ENCODE data around the gene ZNF622. TPM values are rescaled to one million over a fixed set of nuclear protein-coding genes. Genes with fewer than 3 reads are reported as not detected.

The ZNF622 gene
- total RNA-seq, 1 experiment from 2014 or later: 34.0 TPM

GRCh38 chr5:16430349-16431089 is 35.1 kb downstream of the ZNF622 start:
- H3K4me3 Mint-ChIP-seq (ENCODE audit: unreplicated experiment): no peak overlapping the region
- no peaks in the 10 kb centered on the region for H3K4me1 Mint-ChIP-seq (ENCODE audit: insufficient read depth, unreplicated experiment)
- TF ChIP-seq, protein P1, sequence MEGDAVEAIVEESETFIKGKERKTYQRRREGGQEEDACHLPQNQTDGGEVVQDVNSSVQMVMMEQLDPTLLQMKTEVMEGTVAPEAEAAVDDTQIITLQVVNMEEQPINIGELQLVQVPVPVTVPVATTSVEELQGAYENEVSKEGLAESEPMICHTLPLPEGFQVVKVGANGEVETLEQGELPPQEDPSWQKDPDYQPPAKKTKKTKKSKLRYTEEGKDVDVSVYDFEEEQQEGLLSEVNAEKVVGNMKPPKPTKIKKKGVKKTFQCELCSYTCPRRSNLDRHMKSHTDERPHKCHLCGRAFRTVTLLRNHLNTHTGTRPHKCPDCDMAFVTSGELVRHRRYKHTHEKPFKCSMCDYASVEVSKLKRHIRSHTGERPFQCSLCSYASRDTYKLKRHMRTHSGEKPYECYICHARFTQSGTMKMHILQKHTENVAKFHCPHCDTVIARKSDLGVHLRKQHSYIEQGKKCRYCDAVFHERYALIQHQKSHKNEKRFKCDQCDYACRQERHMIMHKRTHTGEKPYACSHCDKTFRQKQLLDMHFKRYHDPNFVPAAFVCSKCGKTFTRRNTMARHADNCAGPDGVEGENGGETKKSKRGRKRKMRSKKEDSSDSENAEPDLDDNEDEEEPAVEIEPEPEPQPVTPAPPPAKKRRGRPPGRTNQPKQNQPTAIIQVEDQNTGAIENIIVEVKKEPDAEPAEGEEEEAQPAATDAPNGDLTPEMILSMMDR (IDR thresholded peaks at IDR 0.05; ENCODE audit: unreplicated experiment): no peak
- peaks cover 30% of the 10 kb centered on the region for H3K27me3 Mint-ChIP-seq (ENCODE audit: insufficient read depth, unreplicated experiment)
- no peaks in the 10 kb centered on the region for H3K9me3 Mint-ChIP-seq (ENCODE audit: unreplicated experiment)
- intact Hi-C loops (cut with micrococcal nuclease): no loop called here
- BruUV-seq (replicated peaks): no TSS peak
- POLR2A ChIA-PET: no interaction called here
- no peak overlapping the region for H3K27ac Mint-ChIP-seq (ENCODE audit: low read depth, unreplicated experiment)
- DNase-seq (ENCODE audit: unreplicated experiment): no peak
- peaks cover 2% of the 10 kb centered on the region for H3K36me3 Mint-ChIP-seq (ENCODE audit: insufficient read depth, unreplicated experiment)
- CTCF ChIA-PET: no interaction called here

- H3K4me1 Mint-ChIP-seq (ENCODE audit: insufficient read depth, unreplicated experiment): no peaks in the 10 kb centered on the region
- H3K4me3 Mint-ChIP-seq (ENCODE audit: unreplicated experiment): no peak overlapping the region
- ChIA-PET POLR2A (no interaction called here), CTCF (interaction anchor here (0.9 to 3.1 kb wide), 2 partner anchors 26 to 27 kb away, joined by 3 to 13 read pairs; no protein-coding TSS in a partner anchor)
- no peak for DNase-seq (ENCODE audit: unreplicated experiment)
- TF ChIP-seq, protein P1 (IDR thresholded peaks at IDR 0.05; ENCODE audit: unreplicated experiment): no peak
- no peak overlapping the region for H3K27ac Mint-ChIP-seq (ENCODE audit: low read depth, unreplicated experiment)
- intact Hi-C loops (cut with micrococcal nuclease): no loop called here
- no peaks in the 10 kb centered on the region for H3K36me3 Mint-ChIP-seq (ENCODE audit: insufficient read depth, unreplicated experiment)
- H3K9me3 Mint-ChIP-seq (ENCODE audit: unreplicated experiment): no peaks in the 10 kb centered on the region
- H3K27me3 Mint-ChIP-seq (ENCODE audit: insufficient read depth, unreplicated experiment): peaks cover 22% of the 10 kb centered on the region
- BruUV-seq (replicated peaks): no TSS peak
Measured at GRCh38 chr5:16428359-16428758, 37.2 kb downstream of the ZNF622 start.

- DNase-seq (ENCODE audit: unreplicated experiment): no peak
- Mint-ChIP-seq H3K4me1 (ENCODE audit: insufficient read depth, unreplicated experiment) (no peaks in the 10 kb centered on the region), H3K36me3 (ENCODE audit: insufficient read depth, unreplicated experiment) (no peaks in the 10 kb centered on the region), H3K9me3 (ENCODE audit: unreplicated experiment) (no peaks in the 10 kb centered on the region), H3K27ac (ENCODE audit: low read depth, unreplicated experiment) (no peak overlapping the region), H3K27me3 (ENCODE audit: insufficient read depth, unreplicated experiment) (peaks cover 22% of the 10 kb centered on the region), H3K4me3 (ENCODE audit: unreplicated experiment) (no peak overlapping the region)
- TF ChIP-seq, protein P1 (IDR thresholded peaks at IDR 0.05; ENCODE audit: unreplicated experiment): no peak
- intact Hi-C loops (cut with micrococcal nuclease): no loop called here
- BruUV-seq (replicated peaks): no TSS peak
- ChIA-PET CTCF (interaction anchor here (3.1 kb wide), 1 partner anchor 28 kb away, joined by 13 read pairs; no protein-coding TSS in a partner anchor), POLR2A (no interaction called here)
Measured at GRCh38 chr5:16427587-16427986, 38.0 kb downstream of the ZNF622 start.

- DNase-seq (ENCODE audit: unreplicated experiment): no peak
- Mint-ChIP-seq H3K9me3 (ENCODE audit: unreplicated experiment) (no peaks in the 10 kb centered on the region), H3K36me3 (ENCODE audit: insufficient read depth, unreplicated experiment) (no peaks in the 10 kb centered on the region), H3K27ac (ENCODE audit: low read depth, unreplicated experiment) (no peak overlapping the region), H3K4me3 (ENCODE audit: unreplicated experiment) (no peak overlapping the region), H3K27me3 (ENCODE audit: insufficient read depth, unreplicated experiment) (peaks cover 45% of the 10 kb centered on the region), H3K4me1 (ENCODE audit: insufficient read depth, unreplicated experiment) (no peaks in the 10 kb centered on the region)
- CTCF ChIA-PET: interaction anchor here (0.5 to 1.5 kb wide), 2 partner anchors 156 to 258 kb away, joined by 3 read pairs; no protein-coding TSS in a partner anchor
- intact Hi-C loops (cut with micrococcal nuclease): no loop called here
- BruUV-seq (replicated peaks): no TSS peak
- POLR2A ChIA-PET: interaction anchor here (0.5 kb wide), 1 partner anchor 318 kb away, joined by 3 read pairs; no protein-coding TSS in a partner anchor
- TF ChIP-seq, protein P1 (IDR thresholded peaks at IDR 0.05; ENCODE audit: unreplicated experiment): no peak
Measured at GRCh38 chr5:16418471-16418922, 47.1 kb downstream of the ZNF622 start.
